ENCODE results near the gene MED17.

The MED17 gene

GRCh38 chr11:93817426-93818348 lies 33.6 kb downstream of the MED17 start:
- no peak for DNase-seq (ENCODE audit: low read depth)

GRCh38 chr11:93819966-93820695 lies 36.0 kb downstream of the MED17 start:
- DNase-seq (ENCODE audit: low read depth): no peak

- no peak for DNase-seq (ENCODE audit: low read depth)
Observed at GRCh38 chr11:93820847-93821246, 36.8 kb downstream of the MED17 start.

- DNase-seq (ENCODE audit: low read depth): no peak
Observed at GRCh38 chr11:93821617-93822016, 37.5 kb downstream of the MED17 start.

GRCh38 chr11:93822359-93822758 lies 38.3 kb downstream of the MED17 start:
- DNase-seq (ENCODE audit: low read depth): no peak

- DNase-seq (ENCODE audit: low read depth): no peak
Observed at GRCh38 chr11:93823210-93823609, 39.1 kb downstream of the MED17 start.

GRCh38 chr11:93827363-93827762 lies 43.3 kb downstream of the MED17 start:
- DNase-seq (ENCODE audit: low read depth): no peak

- DNase-seq (ENCODE audit: low read depth): no peak
Observed at GRCh38 chr11:93829598-93829997, 45.5 kb downstream of the MED17 start.

GRCh38 chr11:93831343-93832127 lies 47.5 kb downstream of the MED17 start:
- no peak for DNase-seq (ENCODE audit: low read depth)

- no peak for DNase-seq (ENCODE audit: low read depth)
Observed at GRCh38 chr11:93832780-93833179, 48.7 kb downstream of the MED17 start.

GRCh38 chr11:93838967-93839366 lies 54.9 kb downstream of the MED17 start:
- DNase-seq (ENCODE audit: low read depth): no peak

- DNase-seq (ENCODE audit: low read depth): no peak
Observed at GRCh38 chr11:93840180-93840579, 56.1 kb downstream of the MED17 start.

GRCh38 chr11:93840981-93841380 lies 56.9 kb downstream of the MED17 start:
- DNase-seq (ENCODE audit: low read depth): no peak

GRCh38 chr11:93841446-93841845 lies 57.4 kb downstream of the MED17 start:
- no peak for DNase-seq (ENCODE audit: low read depth)

- DNase-seq (ENCODE audit: low read depth): no peak
Observed at GRCh38 chr11:93842034-93842433, 58.0 kb downstream of the MED17 start.

- no peak for DNase-seq (ENCODE audit: low read depth)
Observed at GRCh38 chr11:93842461-93842860, 58.4 kb downstream of the MED17 start.

- no peak for DNase-seq (ENCODE audit: low read depth)
Observed at GRCh38 chr11:93843906-93844305, 59.8 kb downstream of the MED17 start.

- no peak for DNase-seq (ENCODE audit: low read depth)
Observed at GRCh38 chr11:93844568-93844967, 60.5 kb downstream of the MED17 start.

GRCh38 chr11:93845181-93846092 lies 61.4 kb downstream of the MED17 start:
- DNase-seq (ENCODE audit: low read depth): no peak

- no peak for DNase-seq (ENCODE audit: low read depth)
Observed at GRCh38 chr11:93846411-93846810, 62.3 kb downstream of the MED17 start.

GRCh38 chr11:93849201-93849600 lies 65.1 kb downstream of the MED17 start:
- DNase-seq (ENCODE audit: low read depth): no peak

Data from stimulated activated CD8-positive, alpha-beta memory T cell treated with anti-CD3 and anti-CD28 coated beads, Interleukin-4, amount 100 ng/mL, for 24 hours (primary cell).